Trophoblast cell (in vitro differentiated cells and primary cell): ENCODE measurements around the gene EGLN3.

Experiments
- DNase-seq, 2 donors: peaks; one replicate each; pipeline ENCODE4 v3.0.0-alpha.2; 2016
- H2AFZ ChIP-seq: 2 replicates; pipeline ENCODE4 v1.6.1; 2013; ENCODE audit warnings: low read length, moderate library complexity, mild to moderate bottlenecking; ENCODE audit not compliant: insufficient read depth, poor library complexity
- H2AK5ac ChIP-seq: 2 replicates; pipeline ENCODE4 v1.6.1; 2013; ENCODE audit warnings: mild to moderate bottlenecking, low read length
- H2BK120ac ChIP-seq: 2 replicates; pipeline ENCODE4 v1.6.1; 2013; ENCODE audit warnings: low read length, mild to moderate bottlenecking, moderate library complexity; ENCODE audit not compliant: insufficient read depth, poor library complexity
- H2BK12ac ChIP-seq: 2 replicates; pipeline ENCODE4 v1.6.1; 2013; ENCODE audit warnings: mild to moderate bottlenecking, low read length, moderate library complexity
- H2BK5ac ChIP-seq: 2 replicates; pipeline ENCODE4 v1.6.1; 2013; ENCODE audit warnings: low read length, low read depth, moderate library complexity, mild to moderate bottlenecking; ENCODE audit not compliant: poor library complexity
- H3K14ac ChIP-seq: 2 replicates; pipeline ENCODE4 v1.6.1; 2013; ENCODE audit warnings: mild to moderate bottlenecking, low read length
- H3K18ac ChIP-seq: 2 replicates; pipeline ENCODE4 v1.6.1; 2013; ENCODE audit warnings: mild to moderate bottlenecking, low read length
- H3K23ac ChIP-seq: 2 replicates; pipeline ENCODE4 v1.6.1; 2013; ENCODE audit warnings: low read length
- H3K27ac ChIP-seq: 2 replicates; pipeline ENCODE4 v1.5.1; 2013; ENCODE audit warnings: low read depth, mild to moderate bottlenecking, inconsistent platforms, low read length, moderate library complexity
- H3K27me3 ChIP-seq: 2 replicates; pipeline ENCODE4 v1.6.1; 2013; ENCODE audit warnings: inconsistent platforms, mild to moderate bottlenecking, low read length, moderate library complexity; ENCODE audit not compliant: insufficient read depth
- H3K36me3 ChIP-seq, 2 experiments: 1 replicate in 1 of 2; 2 replicates in 1 of 2; pipeline ENCODE4 v1.6.1; 2013; ENCODE audit warnings: low read length in 2 of 2, mild to moderate bottlenecking in 2 of 2, moderate library complexity in 1 of 2; ENCODE audit not compliant: insufficient read depth in 2 of 2, control insufficient read depth in 1 of 2
- H3K4ac ChIP-seq: 2 replicates; pipeline ENCODE4 v1.6.1; 2013; ENCODE audit warnings: low read depth, mild to moderate bottlenecking, low read length, moderate library complexity
- H3K4me1 ChIP-seq, 2 experiments: 1 replicate in 1 of 2; 2 replicates in 1 of 2; pipeline ENCODE4 v1.6.1; 2013; ENCODE audit warnings: low read length in 2 of 2, mild to moderate bottlenecking in 2 of 2, moderate library complexity in 1 of 2; ENCODE audit not compliant: insufficient read depth in 2 of 2, control insufficient read depth in 1 of 2
- H3K4me2 ChIP-seq: 2 replicates; pipeline ENCODE4 v1.6.1; 2013; ENCODE audit warnings: inconsistent platforms, mild to moderate bottlenecking, low read length, moderate library complexity
- H3K4me3 ChIP-seq: 2 replicates; pipeline ENCODE4 v1.5.1; 2013; ENCODE audit warnings: mild to moderate bottlenecking, low read depth, low read length, inconsistent platforms
- H3K79me1 ChIP-seq: one replicate; pipeline ENCODE4 v1.6.1; 2013; ENCODE audit warnings: low read length
- H3K79me2 ChIP-seq: 2 replicates; pipeline ENCODE4 v1.6.1; 2013; ENCODE audit warnings: low read length, mild to moderate bottlenecking; ENCODE audit not compliant: control insufficient read depth, insufficient read depth, poor library complexity
- H3K9ac ChIP-seq: 2 replicates; pipeline ENCODE4 v1.6.1; 2013; ENCODE audit warnings: mild to moderate bottlenecking, low read length
- H3K9me3 ChIP-seq: 2 replicates; pipeline ENCODE4 v1.6.1; 2013; ENCODE audit warnings: low read depth, mild to moderate bottlenecking, control low read depth, inconsistent platforms, low read length; ENCODE audit not compliant: insufficient read depth
- H4K12ac ChIP-seq: 2 replicates; pipeline ENCODE4 v1.6.1; 2013; ENCODE audit warnings: low read depth, mild to moderate bottlenecking, low read length, moderate library complexity
- H4K8ac ChIP-seq: 2 replicates; pipeline ENCODE4 v1.6.1; 2013; ENCODE audit warnings: low read depth, mild to moderate bottlenecking, low read length, moderate library complexity
- H4K91ac ChIP-seq: one replicate; pipeline ENCODE4 v1.6.1; 2013; ENCODE audit warnings: low read depth, mild to moderate bottlenecking, low read length, moderate library complexity
- WGBS: extraction: QIAGEN DNeasy Blood & Tissue Kit; methylation state at CpG from one replicate; pipeline ENCODE4 v1.1.7; 2013; ENCODE audit warnings: missing lambda C conversion rate; ENCODE audit not compliant: insufficient read length, insufficient coverage; ENCODE audit errors: extremely low coverage; 5-methylcytosine and 5-hydroxymethylcytosine counted together

Gene EGLN3

DNA sequence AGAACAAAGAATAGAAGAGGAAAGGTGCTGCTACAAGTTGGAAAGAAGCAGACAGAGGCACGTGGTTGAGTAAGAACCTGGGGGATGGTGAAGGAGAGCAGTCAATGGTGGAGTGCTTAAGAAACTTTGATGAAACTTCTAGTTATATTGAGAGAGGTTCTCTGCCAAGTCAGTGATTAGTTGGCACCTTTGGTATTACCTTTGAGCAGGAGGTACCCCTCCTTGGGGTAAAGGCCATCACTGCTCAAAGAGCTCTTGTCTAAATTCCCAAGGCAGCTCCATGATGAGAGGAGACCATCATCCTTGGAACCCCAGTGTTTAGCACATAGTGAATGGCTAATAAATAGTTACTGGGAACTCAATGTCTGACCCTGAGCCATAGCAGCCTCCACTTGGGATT lies 1.7 kb upstream of the EGLN3 start:
- Histone ChIP-seq H3K79me2 (peaks cover 2% of the 10 kb centered on the region), H3K18ac (no peak overlapping the region), H4K91ac (no peak overlapping the region), H2BK120ac (no peak overlapping the region), H2BK5ac (no peak overlapping the region), H3K4me3 (no peak overlapping the region), H3K14ac (no peak overlapping the region), H3K4me2 (no peak overlapping the region), H3K4ac (no peak overlapping the region), H4K12ac (no peak overlapping the region), H2BK12ac (no peak overlapping the region), H3K27me3 (peaks cover 8% of the 10 kb centered on the region), H3K9me3 (peaks cover 2% of the 10 kb centered on the region), H2AK5ac (no peak overlapping the region), H3K4me1 (peaks cover 2 to 8% of the 10 kb centered on the region in 2 experiments), H4K8ac (no peak overlapping the region), H3K9ac (no peak overlapping the region), H3K36me3 (no peaks in the 10 kb centered on the region), H3K23ac (no peak overlapping the region), H3K79me1 (peaks cover 4% of the 10 kb centered on the region), H3K27ac (no peak overlapping the region), H2AFZ (no peak overlapping the region)
- DNase-seq = no peak
- no CpG with 5 or more reads among the region's 1 CpG for WGBS

DNA sequence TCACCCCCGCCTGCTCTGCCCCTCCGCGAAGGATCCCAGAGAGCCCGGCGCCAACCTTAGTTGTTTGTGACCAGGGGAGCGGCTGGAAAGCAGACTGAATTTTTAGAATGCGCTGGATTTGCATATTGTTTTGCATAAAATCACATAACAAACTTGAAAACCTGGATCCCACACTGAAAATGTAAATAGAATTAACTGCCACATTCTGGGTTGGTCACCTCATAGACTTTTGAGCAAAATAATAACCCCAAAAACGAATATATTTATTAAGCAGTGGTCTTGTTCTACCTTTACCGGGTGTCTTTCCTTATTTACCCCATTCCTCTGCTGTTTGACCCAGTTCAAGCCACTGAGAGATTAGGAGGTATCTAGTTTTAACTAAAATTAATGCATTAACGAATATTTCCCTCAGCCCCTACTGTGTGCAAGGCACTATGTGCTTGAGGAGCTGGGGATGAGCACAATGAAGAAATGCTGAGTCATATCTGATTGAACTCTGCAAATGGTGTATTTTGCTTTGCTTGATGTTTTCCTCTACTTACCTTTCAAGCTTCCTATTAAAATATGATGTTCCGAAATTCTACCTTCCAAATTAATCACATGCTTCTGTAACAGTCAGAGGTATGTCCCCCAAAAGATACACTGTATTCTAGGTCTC lies 438 bp upstream of the EGLN3 start:
- no peaks in the 10 kb centered on the region for H3K36me3 ChIP-seq
- WGBS = no CpG with 5 or more reads among the region's 11 CpGs
- H3K27ac ChIP-seq = no peak overlapping the region

DNA sequence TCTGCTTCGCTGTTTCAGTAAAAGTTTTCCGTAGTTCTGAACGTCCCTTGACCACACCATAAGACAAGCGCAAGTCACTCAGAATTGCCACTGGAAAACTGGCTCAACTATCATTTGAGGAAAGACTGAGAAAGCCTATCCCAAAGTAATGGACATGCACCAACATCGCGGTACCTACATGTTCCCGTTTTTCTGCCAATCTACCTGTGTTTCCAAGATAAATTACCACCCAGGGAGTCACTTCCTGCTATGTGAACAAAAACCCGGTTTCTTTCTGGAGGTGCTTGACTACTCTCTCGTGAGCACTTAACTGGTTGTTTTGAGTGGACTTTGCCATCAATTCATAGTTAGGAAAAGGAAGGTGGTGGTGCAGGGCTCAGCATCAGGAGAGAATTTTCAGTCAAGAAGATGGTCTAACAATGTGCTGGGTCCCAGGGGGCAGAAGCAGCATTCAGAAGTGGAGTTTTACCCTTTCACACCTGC lies 1.4 kb downstream of the EGLN3 start:
- H3K14ac ChIP-seq = no peak overlapping the region
- peaks cover 2 to 8% of the 10 kb centered on the region in 2 experiments for H3K4me1 ChIP-seq
- no peak overlapping the region for H4K91ac ChIP-seq
- no peak overlapping the region for H3K4me3 ChIP-seq
- no peak overlapping the region for H2AFZ ChIP-seq
- peaks cover 4% of the 10 kb centered on the region for H3K79me1 ChIP-seq
- H2BK120ac ChIP-seq = no peak overlapping the region
- no peak overlapping the region for H2BK5ac ChIP-seq
- H3K4ac ChIP-seq = no peak overlapping the region
- peaks cover 2% of the 10 kb centered on the region for H3K9me3 ChIP-seq
- H3K27ac ChIP-seq = no peak overlapping the region
- peaks cover 8% of the 10 kb centered on the region for H3K27me3 ChIP-seq
- no peak overlapping the region for H2BK12ac ChIP-seq
- no peak for DNase-seq
- H2AK5ac ChIP-seq = no peak overlapping the region
- no CpG with 5 or more reads among the region's 9 CpGs for WGBS
- no peaks in the 10 kb centered on the region for H3K36me3 ChIP-seq
- H3K23ac ChIP-seq = no peak overlapping the region
- no peak overlapping the region for H3K18ac ChIP-seq
- H3K79me2 ChIP-seq = peaks cover 2% of the 10 kb centered on the region
- no peak overlapping the region for H4K12ac ChIP-seq
- no peak overlapping the region for H4K8ac ChIP-seq
- no peak overlapping the region for H3K9ac ChIP-seq
- peak overlapping the region; percentile 23 for H3K4me2 ChIP-seq

More for the DNA sequence above, 438 bp upstream of the EGLN3 start:
- peaks cover 2% of the 10 kb centered on the region for H3K9me3 ChIP-seq
- H2AFZ ChIP-seq = no peak overlapping the region
- no peak overlapping the region for H3K14ac ChIP-seq
- H3K79me2 ChIP-seq = peaks cover 2% of the 10 kb centered on the region
- no peak overlapping the region for H3K9ac ChIP-seq
- H4K12ac ChIP-seq = no peak overlapping the region
- H3K27me3 ChIP-seq = peaks cover 8% of the 10 kb centered on the region
- no peak overlapping the region for H3K4ac ChIP-seq
- H3K18ac ChIP-seq = no peak overlapping the region
- peaks cover 2 to 8% of the 10 kb centered on the region in 2 experiments for H3K4me1 ChIP-seq
- H3K79me1 ChIP-seq = peaks cover 4% of the 10 kb centered on the region
- no peak overlapping the region for H3K4me3 ChIP-seq
- no peak overlapping the region for H4K8ac ChIP-seq
- peak overlapping the region; percentile 75 for H3K4me2 ChIP-seq
- no peak overlapping the region for H2AK5ac ChIP-seq
- H4K91ac ChIP-seq = no peak overlapping the region
- no peak overlapping the region for H2BK12ac ChIP-seq
- no peak for DNase-seq
- no peak overlapping the region for H3K23ac ChIP-seq
- H2BK120ac ChIP-seq = no peak overlapping the region
- H2BK5ac ChIP-seq = no peak overlapping the region

DNA sequence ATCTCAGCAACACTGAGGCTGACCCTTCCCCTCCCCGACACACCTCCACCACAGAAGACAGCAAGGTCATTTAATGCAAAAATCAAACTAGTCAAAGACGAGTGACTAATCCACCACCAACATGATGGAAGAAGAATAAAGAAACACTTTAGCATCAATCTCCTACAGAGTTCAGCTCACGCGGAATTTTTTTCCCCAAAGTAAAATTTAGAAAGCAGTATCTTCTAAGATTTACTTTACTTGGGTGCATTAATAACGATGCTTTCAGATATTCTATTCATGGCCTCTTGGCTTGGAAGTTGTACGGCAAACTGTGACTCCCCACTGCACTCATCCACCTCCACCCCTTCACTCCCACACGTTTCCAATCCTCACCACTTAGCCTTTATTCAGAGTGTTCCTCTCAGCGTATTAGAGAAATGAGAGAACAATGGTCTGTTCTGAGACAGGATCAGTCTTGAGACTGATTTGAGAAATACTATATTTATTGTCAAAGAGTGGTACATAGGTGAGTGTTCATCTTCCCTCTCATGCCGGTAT lies 1.9 kb downstream of the EGLN3 start:
- Histone ChIP-seq H2AK5ac (no peak overlapping the region), H2BK5ac (no peak overlapping the region), H3K79me1 (peaks cover 4% of the 10 kb centered on the region), H4K12ac (no peak overlapping the region), H3K9ac (no peak overlapping the region), H3K27me3 (peaks cover 8% of the 10 kb centered on the region), H3K18ac (no peak overlapping the region), H3K36me3 (no peaks in the 10 kb centered on the region), H3K23ac (no peak overlapping the region), H3K4me3 (no peak overlapping the region), H3K9me3 (no peaks in the 10 kb centered on the region), H4K8ac (no peak overlapping the region), H2BK12ac (no peak overlapping the region), H2BK120ac (no peak overlapping the region), H3K4ac (no peak overlapping the region), H3K4me2 (peak overlapping the region; percentile 23), H3K14ac (no peak overlapping the region), H3K27ac (no peak overlapping the region), H4K91ac (no peak overlapping the region), H2AFZ (no peak overlapping the region), H3K4me1 (peaks cover 2 to 8% of the 10 kb centered on the region in 2 experiments), H3K79me2 (peaks cover 2% of the 10 kb centered on the region)
- no CpG with 5 or more reads among the region's 9 CpGs for WGBS
- no peak for DNase-seq
